Measurements from ENCODE around the gene TRIP13. TPM values are rescaled to one million over a fixed set of nuclear protein-coding genes. Genes with fewer than 3 reads are reported as not detected.
A peak's percentile ranks its signal among the peaks of the same experiment; 100 is the strongest.

The TRIP13 gene
- total and polyA plus RNA-seq, 2 of the 4 experiments (the other 2 are of a cell fraction): 17.1 to 35.5 TPM

DNA sequence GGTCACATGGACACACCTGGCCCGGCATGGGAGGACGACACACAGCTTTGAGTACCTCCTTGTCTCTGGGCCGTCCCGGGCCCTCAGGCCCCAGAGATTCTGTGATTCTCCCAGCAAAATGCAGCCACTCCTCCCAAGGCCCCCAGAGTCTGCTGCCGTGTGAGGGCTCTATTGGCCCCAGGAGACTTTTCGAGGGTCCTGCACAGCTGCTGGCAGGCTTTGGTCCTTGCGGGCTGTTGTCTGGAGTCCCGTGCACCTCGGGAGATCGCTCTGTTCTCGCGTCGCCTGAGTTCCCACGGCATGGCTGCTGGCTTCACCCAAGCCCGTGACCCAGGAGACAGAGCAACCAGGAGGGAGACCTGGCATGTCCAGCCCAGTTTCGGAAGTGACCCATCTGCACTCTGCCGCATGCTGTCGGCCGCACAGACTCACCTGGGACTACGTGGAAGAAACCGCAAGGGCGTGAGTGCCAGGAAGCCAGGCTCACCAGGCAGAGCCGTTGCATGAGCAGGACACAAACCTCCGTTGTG is 69.1 kb downstream of the TRIP13 start:
- in situ Hi-C loops (cut with MboI; ENCODE audit: low sequenced_read_pairs): loop anchor here (25.0 kb wide), 1 partner anchor 826 kb away; the partner anchor contains the start of gene MRPL36
- no peak overlapping the region for H3K18ac ChIP-seq (ENCODE audit: low read depth, low read length)
- ChIA-PET POLR2A (ENCODE audit: unreplicated experiment) (no interaction called here), CTCF (no interaction called here)
- H3K14ac ChIP-seq (replicated peaks; ENCODE audit: low read depth, low read length): no peak overlapping the region
- no peak overlapping the region for H3K23ac ChIP-seq (ENCODE audit: low read depth, low read length)
- H2BK15ac ChIP-seq (ENCODE audit: low read depth, low read length): no peak overlapping the region
- peaks cover 45% of the 10 kb centered on the region for H3K27me3 ChIP-seq (ENCODE audit: control insufficient read depth, insufficient read depth, low read length)
- intact Hi-C loops (cut with micrococcal nuclease): no loop called here
- H2AK9ac ChIP-seq (replicated peaks; ENCODE audit: low read depth, low read length, poor library complexity): no peak overlapping the region
- no peaks in the 10 kb centered on the region for H3K36me3 ChIP-seq (ENCODE audit: control insufficient read depth, insufficient read depth, low read length)
- H3K9ac ChIP-seq (ENCODE audit: low read depth, low read length): no peak overlapping the region
- no peak overlapping the region for H3K56ac ChIP-seq (ENCODE audit: extremely low read depth, insufficient read depth, low read length)
- no peak overlapping the region for H3K4me2 ChIP-seq (ENCODE audit: low read depth, low read length)
- WGBS, 2 experiments (ENCODE audit: extremely low coverage in 2 of 2, insufficient read length in 1 of 2): 95% methylated on average over 12 of the region's 24 CpGs; no CpG with 5 or more reads in 1 of the 2 experiments
- H3K4ac ChIP-seq (ENCODE audit: low read depth, low read length): no peak overlapping the region; the same call in 1 of the 2 replicates
- H4K91ac ChIP-seq (ENCODE audit: insufficient read depth, low read depth, low read length): no peak overlapping the region
- no TSS peak for BruUV-seq (replicated peaks)
- TF ChIP-seq, protein P1, sequence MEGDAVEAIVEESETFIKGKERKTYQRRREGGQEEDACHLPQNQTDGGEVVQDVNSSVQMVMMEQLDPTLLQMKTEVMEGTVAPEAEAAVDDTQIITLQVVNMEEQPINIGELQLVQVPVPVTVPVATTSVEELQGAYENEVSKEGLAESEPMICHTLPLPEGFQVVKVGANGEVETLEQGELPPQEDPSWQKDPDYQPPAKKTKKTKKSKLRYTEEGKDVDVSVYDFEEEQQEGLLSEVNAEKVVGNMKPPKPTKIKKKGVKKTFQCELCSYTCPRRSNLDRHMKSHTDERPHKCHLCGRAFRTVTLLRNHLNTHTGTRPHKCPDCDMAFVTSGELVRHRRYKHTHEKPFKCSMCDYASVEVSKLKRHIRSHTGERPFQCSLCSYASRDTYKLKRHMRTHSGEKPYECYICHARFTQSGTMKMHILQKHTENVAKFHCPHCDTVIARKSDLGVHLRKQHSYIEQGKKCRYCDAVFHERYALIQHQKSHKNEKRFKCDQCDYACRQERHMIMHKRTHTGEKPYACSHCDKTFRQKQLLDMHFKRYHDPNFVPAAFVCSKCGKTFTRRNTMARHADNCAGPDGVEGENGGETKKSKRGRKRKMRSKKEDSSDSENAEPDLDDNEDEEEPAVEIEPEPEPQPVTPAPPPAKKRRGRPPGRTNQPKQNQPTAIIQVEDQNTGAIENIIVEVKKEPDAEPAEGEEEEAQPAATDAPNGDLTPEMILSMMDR (conservative IDR thresholded peaks at IDR 0.05; ENCODE audit: low read depth, low read length): no peak
- TF ChIP-seq CHD1 (IDR thresholded peaks at IDR 0.05; ENCODE audit: low read depth, low read length) (no peak), CEBPB (IDR thresholded peaks at IDR 0.05; ENCODE audit: low read depth, low read length) (no peak)
- H3K27ac ChIP-seq (ENCODE audit: insufficient read depth, low read length): no peak overlapping the region
- 0 out of 2 replicates have a peak overlapping the region, but pooled peaks have one; percentile 9 for H2BK20ac ChIP-seq (ENCODE audit: low read depth, low read length)
- ATAC-seq (ENCODE audit: low read depth): no peak
- H3K9me3 ChIP-seq (ENCODE audit: control insufficient read depth, insufficient read depth, low read length): no peaks in the 10 kb centered on the region
- H3K9me1 ChIP-seq (ENCODE audit: insufficient read depth, low read length): peaks cover 13% of the 10 kb centered on the region
- peaks cover 37% of the 10 kb centered on the region for H3K4me1 ChIP-seq (ENCODE audit: control insufficient read depth, insufficient read depth, low read length)
- no peak overlapping the region for H4K5ac ChIP-seq (ENCODE audit: low read depth, low read length)
- H3K4me3 ChIP-seq (ENCODE audit: insufficient read depth, low read depth, low read length): no peak overlapping the region
- no peak overlapping the region for H2BK5ac ChIP-seq (ENCODE audit: low read depth, low read length, poor library complexity, severe bottlenecking)
- no peaks in the 10 kb centered on the region for H3K79me1 ChIP-seq (ENCODE audit: low read depth in 1 of 2, low read length in 2 of 2)
- no peak overlapping the region; the same call in 1 of the 2 replicates for H2AK5ac ChIP-seq (ENCODE audit: low read depth, low read length)
- H2BK120ac ChIP-seq (ENCODE audit: low read depth, low read length): no peak overlapping the region; the same call in 1 of the 2 replicates
- H2AFZ ChIP-seq (replicated peaks; ENCODE audit: low read length, poor library complexity): no peak overlapping the region
- H4K20me1 ChIP-seq (ENCODE audit: insufficient read depth, low read length): peaks cover 16% of the 10 kb centered on the region; the same call in 1 of the 2 replicates
- DNase-seq: no peak
- no peak overlapping the region for H4K8ac ChIP-seq (ENCODE audit: low read depth in 2 of 2, low read length in 2 of 2)
- dilution Hi-C loops (cut with HindIII; ENCODE audit: low sequenced_read_pairs, unreplicated experiment): no loop called here

Data from IMR-90 (cell line).